Smooth muscle cell (in vitro differentiated cells): ENCODE results near the gene GKN1. TPM values are rescaled to one million over a fixed set of nuclear protein-coding genes. Genes with fewer than 3 reads are reported as not detected.

ENCODE experiments used
- DNase-seq: peaks from one replicate; lab custom pipeline; 2025; ENCODE audit not compliant: unreplicated experiment; lab: John Stamatoyannopoulos, UW
- H2AFZ ChIP-seq: fragments of 200-600 bp; sonication (generic); 2 replicates; pipeline ENCODE4 v1.6.0; 2016; ENCODE audit warnings: antibody characterized with exemption, low read depth, mild to moderate bottlenecking
- H3F3A ChIP-seq: fragments of 200-600 bp; sonication (generic); 2 replicates; pipeline ENCODE4 v1.6.0; 2017; ENCODE audit warnings: antibody characterized with exemption, low read depth
- H3K27ac ChIP-seq: fragments of 200-600 bp; sonication (generic); 2 replicates; pipeline ENCODE4 v1.5.1; 2016; ENCODE audit warnings: low read depth, mild to moderate bottlenecking
- H3K27me3 ChIP-seq: fragments of 200-600 bp; sonication (generic); 2 replicates; pipeline ENCODE4 v1.6.1; 2016; ENCODE audit warnings: low read depth, mild to moderate bottlenecking
- H3K36me3 ChIP-seq: fragments of 200-600 bp; sonication (generic); 2 replicates; pipeline ENCODE4 v1.5.1; 2016; ENCODE audit warnings: low read depth
- H3K4me1 ChIP-seq: fragments of 200-600 bp; sonication (generic); 2 replicates; pipeline ENCODE4 v1.5.1; 2016; ENCODE audit warnings: low read depth
- H3K4me2 ChIP-seq: fragments of 200-600 bp; sonication (generic); 2 replicates; pipeline ENCODE4 v1.6.0; 2016; ENCODE audit warnings: mild to moderate bottlenecking
- H3K4me3 ChIP-seq: fragments of 200-600 bp; sonication (generic); 2 replicates; pipeline ENCODE4 v1.5.1; 2016; ENCODE audit warnings: mild to moderate bottlenecking
- H3K79me2 ChIP-seq: fragments of 200-600 bp; sonication (generic); 2 replicates; pipeline ENCODE4 v1.6.0; 2016; ENCODE audit warnings: low read depth, mild to moderate bottlenecking
- H3K9ac ChIP-seq: fragments of 200-600 bp; sonication (generic); 2 replicates; pipeline ENCODE4 v1.6.0; 2016; ENCODE audit warnings: low read depth
- H3K9me3 ChIP-seq: fragments of 200-600 bp; sonication (generic); replicated peaks from 2 replicates; pipeline ENCODE4 v1.5.1; 2016; ENCODE audit warnings: low read depth
- H4K20me1 ChIP-seq: fragments of 200-600 bp; sonication (generic); 2 replicates; pipeline ENCODE4 v1.6.0; 2016; ENCODE audit warnings: low read depth
- WGBS: methylation state at CpG from one replicate; pipeline ENCODE4 v1.1.7; 2016; ENCODE audit warnings: low lambda C conversion rate; 5-methylcytosine and 5-hydroxymethylcytosine counted together
- polyA plus RNA-seq: library from polyadenylated mRNA; unstranded; fragments of >200 nt; fragmentation: Nextera tagmentation; extraction: Ambion mirVana; gene quantifications from 2 replicates; pipeline ENCODE4 v1.2.1, GENCODE V29; 2016
- total RNA-seq: library from RNA; depleted of rRNA; stranded (reverse); fragments of >200 nt; gene quantifications from 2 replicates; pipeline ENCODE4 v1.2.3, GENCODE V29; 2014
- TF ChIP-seq, protein P1 (sequence below): fragments of 200-600 bp; sonication (generic); IDR thresholded peaks from 2 replicates; pipeline ENCODE4 v1.5.1; 2017; ENCODE audit warnings: borderline replicate concordance, mild to moderate bottlenecking, antibody characterized with exemption; ENCODE audit not compliant: insufficient read depth, poor library complexity, severe bottlenecking

GKN1 gene
- total and polyA plus RNA-seq, 2 experiments from 2014 or later, result not detected

DNA sequence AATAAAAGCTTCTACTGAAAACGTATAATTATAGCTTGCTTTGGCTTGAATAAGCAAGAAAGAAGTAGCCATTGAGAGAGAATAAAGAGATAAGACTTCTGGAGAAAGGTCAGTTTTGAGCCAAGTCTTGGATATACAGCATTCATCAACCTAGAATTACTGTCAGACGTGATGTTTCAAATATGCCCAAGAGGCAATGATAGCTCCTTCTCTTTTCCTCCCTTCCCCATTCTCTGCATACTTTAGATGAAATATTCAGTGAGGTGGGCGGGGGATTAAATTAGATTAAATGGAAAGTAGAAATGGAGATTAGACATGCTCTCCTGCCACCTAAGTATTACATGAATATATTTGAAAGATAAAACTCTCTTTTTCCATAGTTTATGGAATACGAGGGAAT is 47.3 kb downstream of the GKN1 start:
- Histone ChIP-seq H3K9me3 (no peaks in the 10 kb centered on the region), H3K27me3 (no peaks in the 10 kb centered on the region), H3K36me3 (no peaks in the 10 kb centered on the region), H3F3A (peaks cover 13% of the 10 kb centered on the region), H4K20me1 (peaks cover 100% of the 10 kb centered on the region), H3K9ac (no peak overlapping the region), H3K79me2 (peaks cover 100% of the 10 kb centered on the region), H3K4me2 (peak overlapping the region; percentile 93), H3K27ac (peak overlapping the region; percentile 39), H3K4me1 (peaks cover 13% of the 10 kb centered on the region), H3K4me3 (no peak overlapping the region), H2AFZ (no peak overlapping the region)
- WGBS, result 59% methylated on average over 4 of the region's 4 CpGs
- TF ChIP-seq, protein P1, sequence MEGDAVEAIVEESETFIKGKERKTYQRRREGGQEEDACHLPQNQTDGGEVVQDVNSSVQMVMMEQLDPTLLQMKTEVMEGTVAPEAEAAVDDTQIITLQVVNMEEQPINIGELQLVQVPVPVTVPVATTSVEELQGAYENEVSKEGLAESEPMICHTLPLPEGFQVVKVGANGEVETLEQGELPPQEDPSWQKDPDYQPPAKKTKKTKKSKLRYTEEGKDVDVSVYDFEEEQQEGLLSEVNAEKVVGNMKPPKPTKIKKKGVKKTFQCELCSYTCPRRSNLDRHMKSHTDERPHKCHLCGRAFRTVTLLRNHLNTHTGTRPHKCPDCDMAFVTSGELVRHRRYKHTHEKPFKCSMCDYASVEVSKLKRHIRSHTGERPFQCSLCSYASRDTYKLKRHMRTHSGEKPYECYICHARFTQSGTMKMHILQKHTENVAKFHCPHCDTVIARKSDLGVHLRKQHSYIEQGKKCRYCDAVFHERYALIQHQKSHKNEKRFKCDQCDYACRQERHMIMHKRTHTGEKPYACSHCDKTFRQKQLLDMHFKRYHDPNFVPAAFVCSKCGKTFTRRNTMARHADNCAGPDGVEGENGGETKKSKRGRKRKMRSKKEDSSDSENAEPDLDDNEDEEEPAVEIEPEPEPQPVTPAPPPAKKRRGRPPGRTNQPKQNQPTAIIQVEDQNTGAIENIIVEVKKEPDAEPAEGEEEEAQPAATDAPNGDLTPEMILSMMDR, result no peak
- no peak for DNase-seq

DNA sequence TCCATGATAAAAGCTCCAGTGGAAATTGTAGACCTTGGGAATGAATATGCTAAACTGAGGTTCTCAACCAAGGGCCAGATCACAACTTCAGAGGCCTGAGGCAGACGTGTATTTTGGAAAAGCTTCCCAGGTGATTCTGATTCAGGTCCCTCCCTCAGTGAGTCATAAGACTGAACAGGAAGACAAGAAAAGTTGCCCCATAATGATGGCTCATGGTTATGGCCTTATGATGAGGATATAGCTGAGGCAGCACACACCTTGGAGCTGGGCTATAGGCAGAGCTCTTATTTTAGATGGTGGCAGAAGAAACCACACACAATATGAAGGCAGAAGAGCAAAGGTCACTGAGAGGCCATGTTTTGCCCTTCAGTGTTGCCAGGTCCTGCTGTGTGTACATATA is 48.1 kb downstream of the GKN1 start:
- TF ChIP-seq, protein P1, result no peak
- DNase-seq, result no peak
- Histone ChIP-seq H3K79me2 (peaks cover 100% of the 10 kb centered on the region), H3K27me3 (no peaks in the 10 kb centered on the region), H3K4me1 (peaks cover 11% of the 10 kb centered on the region), H4K20me1 (peaks cover 100% of the 10 kb centered on the region), H3K4me3 (no peak overlapping the region), H2AFZ (no peak overlapping the region), H3K9ac (no peak overlapping the region), H3K9me3 (no peaks in the 10 kb centered on the region), H3F3A (peaks cover 11% of the 10 kb centered on the region), H3K36me3 (no peaks in the 10 kb centered on the region), H3K4me2 (no peak overlapping the region), H3K27ac (peak overlapping the region; percentile 39)
- WGBS, result 61% methylated on average over 1 of the region's 1 CpG

DNA sequence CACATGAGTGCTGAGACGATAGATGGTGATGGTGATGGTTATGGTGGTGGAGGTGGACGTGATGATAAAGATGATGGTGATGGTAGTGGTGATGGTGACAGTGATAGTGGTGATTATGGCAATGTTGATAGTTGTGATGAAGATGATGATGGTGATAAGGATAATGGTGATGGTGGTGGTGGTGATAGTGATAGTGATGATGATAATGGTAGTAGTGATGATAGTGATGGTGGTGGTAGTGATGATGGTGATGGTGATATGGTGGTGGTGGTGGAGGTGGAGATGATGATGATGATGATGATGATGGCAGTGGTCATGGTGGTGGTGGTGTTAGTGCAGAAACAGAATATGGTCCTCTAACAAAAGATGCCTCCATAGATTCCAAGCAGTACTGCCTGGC is 48.8 kb downstream of the GKN1 start:
- no peak for DNase-seq
- TF ChIP-seq, protein P1, result no peak

DNA sequence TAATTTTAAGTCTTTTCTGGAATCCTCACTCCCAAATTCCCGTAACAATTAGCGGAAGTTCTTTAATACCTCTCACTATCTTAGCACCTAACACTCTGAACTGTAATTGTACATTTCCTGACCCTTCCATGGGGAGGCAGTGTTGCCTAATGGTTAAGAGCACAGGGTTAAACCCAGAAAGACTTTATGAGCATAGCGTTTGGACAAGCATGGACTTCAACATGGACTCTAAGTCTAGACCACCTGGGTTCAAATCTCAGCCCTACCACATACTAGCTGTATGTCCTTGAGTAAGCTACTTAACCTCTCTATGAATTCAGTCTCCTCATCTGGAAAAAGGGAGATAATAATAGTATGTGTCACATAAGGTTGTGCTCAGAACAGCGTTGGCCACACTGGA is 51.6 kb downstream of the GKN1 start:
- TF ChIP-seq, protein P1, result peak; percentile 54
- H3K4me1 ChIP-seq, result peaks cover 14% of the 10 kb centered on the region
- H4K20me1 ChIP-seq, result peaks cover 98% of the 10 kb centered on the region
- H3F3A ChIP-seq, result peaks cover 9% of the 10 kb centered on the region
- H3K9me3 ChIP-seq, result no peaks in the 10 kb centered on the region
- H2AFZ ChIP-seq, result no peak overlapping the region
- WGBS, result 61% methylated on average over 4 of the region's 4 CpGs
- peaks cover 100% of the 10 kb centered on the region for H3K79me2 ChIP-seq
- no peak overlapping the region for H3K9ac ChIP-seq
- H3K4me2 ChIP-seq, result no peak overlapping the region
- no peak for DNase-seq
- no peaks in the 10 kb centered on the region for H3K27me3 ChIP-seq
- no peak overlapping the region for H3K4me3 ChIP-seq
- no peaks in the 10 kb centered on the region for H3K36me3 ChIP-seq
- peak overlapping the region; percentile 25 for H3K27ac ChIP-seq

More for the DNA sequence above, 48.8 kb downstream of the GKN1 start:
- Histone ChIP-seq H3K9me3 (no peaks in the 10 kb centered on the region), H3K79me2 (peaks cover 100% of the 10 kb centered on the region), H3K27ac (peak overlapping the region; percentile 0), H3F3A (peaks cover 11% of the 10 kb centered on the region), H3K9ac (no peak overlapping the region), H3K27me3 (no peaks in the 10 kb centered on the region), H3K36me3 (no peaks in the 10 kb centered on the region), H3K4me1 (peaks cover 10% of the 10 kb centered on the region), H3K4me3 (no peak overlapping the region), H2AFZ (no peak overlapping the region), H4K20me1 (peaks cover 100% of the 10 kb centered on the region), H3K4me2 (no peak overlapping the region)
- 96% methylated on average over 2 of the region's 2 CpGs for WGBS
